NCI-H446 (cell line): ENCODE results near the gene C9orf40.

Experiments used
- DNase-seq, 2 experiments: peaks; one replicate each; lab custom pipeline; 2025; lab: John Stamatoyannopoulos, UW

Gene C9orf40

DNA sequence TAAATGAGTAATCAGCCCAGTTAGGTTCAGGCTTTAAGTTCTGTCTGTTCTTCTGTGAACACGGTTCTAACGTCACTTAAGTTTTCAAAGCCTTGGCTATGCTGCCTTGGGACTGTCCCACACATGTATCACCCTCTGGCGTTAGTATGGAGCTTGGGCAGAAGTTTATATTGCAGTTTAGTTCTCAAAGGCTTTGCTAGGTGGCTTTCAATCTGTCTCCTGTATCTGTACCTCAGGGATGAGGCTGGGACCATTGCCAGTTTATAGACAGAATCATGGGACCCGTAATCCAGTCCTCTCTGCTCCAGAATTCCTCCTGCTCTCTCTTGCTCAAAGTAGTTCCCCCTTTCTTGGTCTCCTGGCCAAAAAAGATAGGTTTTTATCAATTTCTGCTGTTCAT lies 12.1 kb downstream of the C9orf40 start:
- no peak for DNase-seq

DNA sequence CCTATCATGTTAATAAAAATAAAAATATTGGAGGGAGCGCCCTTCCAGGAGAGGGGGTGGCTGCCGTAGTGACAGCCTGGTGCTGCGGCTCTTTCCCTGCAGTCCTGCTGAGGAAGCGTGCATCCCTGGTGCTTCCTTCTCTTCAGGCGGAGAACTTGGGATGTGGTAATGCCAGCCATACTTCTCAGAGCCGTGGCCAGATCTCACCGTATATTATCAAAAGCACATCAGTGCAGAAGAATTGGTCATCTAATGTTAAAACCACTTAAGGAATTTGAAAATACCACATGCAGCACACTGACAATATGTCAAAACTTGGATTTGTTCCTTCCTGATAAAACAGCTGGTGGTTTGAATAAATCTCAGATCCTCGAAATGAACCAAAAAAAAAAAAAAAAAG lies 17.7 kb downstream of the C9orf40 start:
- DNase-seq = no peak

DNA sequence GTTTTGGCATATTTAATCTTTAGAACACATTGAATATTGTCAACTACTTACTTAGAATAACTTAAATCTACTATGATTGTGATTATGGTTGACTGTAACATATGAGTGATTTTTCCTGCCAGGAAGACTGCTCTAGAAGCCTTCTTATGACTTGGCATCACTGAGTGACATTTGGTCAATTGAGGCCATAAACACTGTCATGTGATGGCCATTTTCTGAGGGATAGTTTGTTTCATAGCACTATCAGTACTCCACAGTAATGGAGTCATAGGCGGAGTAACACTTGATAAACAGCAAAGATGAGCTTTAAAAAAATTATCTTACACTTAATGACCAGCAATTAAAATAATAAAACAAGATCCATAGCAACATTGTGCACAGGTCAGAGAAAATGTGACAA lies 31.0 kb downstream of the C9orf40 start:
- no peak for DNase-seq

DNA sequence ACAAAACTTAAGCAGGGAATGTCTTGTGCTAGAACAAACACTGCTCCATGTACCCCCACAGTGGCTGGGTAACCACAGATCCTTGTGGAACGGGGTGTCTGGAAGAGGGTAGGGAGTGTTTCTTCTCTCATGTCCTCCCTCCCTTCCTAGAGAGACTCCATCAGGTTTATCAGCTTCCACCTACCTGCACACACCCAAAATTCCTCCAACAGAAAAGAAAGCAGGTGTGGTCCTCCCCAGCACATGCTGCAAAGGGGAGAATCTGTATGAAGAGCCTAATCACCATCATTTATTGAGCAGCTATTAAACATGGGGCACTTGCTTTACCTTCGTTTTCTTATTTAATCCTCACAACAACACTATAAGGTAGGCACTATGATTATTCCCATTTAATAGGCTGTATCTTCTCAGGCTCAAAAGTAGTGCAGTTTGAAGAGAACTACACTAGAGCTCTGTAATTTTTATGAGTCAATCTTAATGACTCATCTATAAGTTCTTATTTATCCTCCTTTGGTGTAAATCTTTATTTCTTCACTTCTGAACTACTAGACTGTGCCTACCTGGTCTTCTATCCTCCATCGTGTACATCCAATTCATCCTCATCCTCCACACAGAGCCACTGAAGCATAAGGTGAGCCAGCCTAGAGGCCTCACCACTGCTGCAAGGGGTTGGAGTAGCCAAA lies 31.6 kb downstream of the C9orf40 start:
- no peak for DNase-seq

DNA sequence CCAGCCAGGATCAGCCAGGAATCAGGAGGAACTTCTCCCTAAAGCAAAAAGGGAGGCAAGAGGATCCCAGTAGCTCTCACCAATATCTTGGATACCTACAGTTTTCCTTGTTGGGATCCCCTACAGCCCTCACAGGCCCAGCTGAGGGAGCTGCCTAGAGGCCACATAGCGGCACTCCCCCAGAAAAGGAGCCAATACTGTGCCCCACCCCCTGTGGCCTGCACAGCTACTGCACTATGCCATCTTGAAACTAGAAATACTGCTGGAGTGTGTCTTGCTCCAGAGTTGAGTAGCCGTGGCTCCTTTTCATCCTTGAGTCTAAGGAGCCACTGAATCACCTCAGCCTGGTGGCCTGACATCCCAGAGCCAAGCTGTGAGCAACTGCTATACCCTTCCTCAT lies 42.7 kb downstream of the C9orf40 start:
- no peak for DNase-seq

DNA sequence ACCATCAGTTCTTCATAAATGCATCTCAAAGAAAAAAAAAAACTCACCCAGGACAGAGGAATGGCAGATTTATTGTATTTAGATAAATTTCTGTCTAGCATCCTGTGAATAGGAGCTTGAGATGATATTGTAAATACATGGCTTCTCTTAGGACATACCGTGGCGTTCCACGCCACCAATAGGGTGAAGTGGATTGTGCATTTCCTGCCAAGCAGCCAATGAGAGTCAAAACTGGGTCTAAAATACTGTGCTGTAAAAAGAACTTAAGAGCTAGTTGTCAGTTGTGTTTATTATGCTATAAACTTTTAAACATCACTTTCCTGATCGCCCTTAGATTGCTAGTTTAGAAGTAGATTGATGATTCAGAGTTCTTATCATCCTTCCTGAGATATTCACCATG lies 44.0 kb downstream of the C9orf40 start:
- no peak for DNase-seq

DNA sequence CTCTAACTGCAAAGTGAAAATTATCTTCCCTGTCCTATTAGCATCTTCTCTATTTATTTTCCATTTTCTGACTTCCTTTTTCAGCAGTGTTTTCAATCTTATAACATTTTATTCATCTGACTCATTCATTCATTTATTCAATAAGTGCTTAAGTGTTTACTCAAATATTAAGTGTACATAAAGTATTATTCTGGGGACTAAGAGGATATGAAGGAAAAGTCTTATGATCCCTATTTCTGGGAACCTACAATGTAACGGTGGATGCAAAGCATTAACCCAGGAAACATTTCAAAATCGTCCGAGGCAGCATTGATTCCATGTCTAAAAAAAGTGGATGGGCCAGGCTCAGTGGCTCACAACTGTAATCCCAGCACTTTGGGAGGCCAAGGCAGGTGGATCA lies 45.6 kb downstream of the C9orf40 start:
- DNase-seq = no peak

DNA sequence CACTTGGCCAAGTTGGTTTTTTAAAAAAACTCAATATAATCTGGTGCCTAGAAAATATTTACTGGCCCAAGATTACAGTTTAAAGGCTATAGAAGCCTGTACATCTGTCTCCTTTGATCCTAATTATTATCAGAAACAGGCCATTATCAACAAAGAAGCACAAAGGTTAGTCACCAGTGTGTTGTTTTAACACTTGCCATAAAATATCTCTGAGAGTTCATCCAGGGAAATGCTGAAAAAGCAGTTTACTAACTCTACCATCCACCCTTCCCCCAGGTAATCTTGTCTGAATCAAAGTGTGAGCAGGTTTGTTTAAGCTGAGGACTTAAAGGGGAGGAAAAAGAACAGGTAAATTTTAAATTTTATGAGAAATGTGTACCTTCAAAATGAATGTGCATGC lies 51.7 kb downstream of the C9orf40 start:
- no peak for DNase-seq
